ENCODE data around the gene SLC10A3. TPM values are rescaled to one million over a fixed set of nuclear protein-coding genes. Genes with fewer than 3 reads are reported as not detected.

SLC10A3 gene
- total and polyA plus RNA-seq, 2 donors (not counting 3 experiments of a cell fraction or from before 2014, with no cell fraction given): 21.9 to 22.6 TPM

DNA sequence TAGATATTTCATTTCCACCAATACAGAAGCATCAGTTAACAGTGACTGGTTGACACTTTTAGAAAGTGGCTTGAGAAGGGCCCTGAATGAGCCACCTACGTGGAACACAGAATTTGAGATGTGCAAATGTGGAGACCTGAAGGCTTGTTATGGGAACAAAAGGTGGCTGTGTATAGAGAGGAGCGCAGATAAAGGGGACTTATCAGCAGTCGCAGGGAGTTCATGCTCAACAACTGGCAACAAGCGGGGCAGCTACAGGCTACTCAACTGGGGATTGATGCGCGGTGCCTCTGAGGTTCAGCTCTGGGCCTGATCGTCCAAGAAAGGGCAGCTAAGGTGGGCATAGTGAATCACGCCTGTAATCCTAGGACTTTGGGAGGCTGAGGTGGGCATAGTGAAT, 29.0 kb upstream of the SLC10A3 start:
- Histone ChIP-seq H3K36me3 (ENCODE audit: control insufficient read depth in 2 of 2, extremely low read depth in 1 of 2, insufficient read depth in 2 of 2, low read length in 2 of 2) (no peaks in the 10 kb centered on the region), H3K4me3 (replicated peaks in 1 of 3; ENCODE audit: insufficient read depth in 1 of 3, low read depth in 1 of 3, low read length in 3 of 3) (no peak overlapping the region), H2AFZ (ENCODE audit: low read depth, low read length) (no peak overlapping the region), H3K4me1 (ENCODE audit: control insufficient read depth, extremely low read depth, insufficient read depth, low read length) (peaks cover 12% of the 10 kb centered on the region), H3K9me1 (replicated peaks; ENCODE audit: control insufficient read depth, extremely low read depth, insufficient read depth, low read length) (no peaks in the 10 kb centered on the region), H3K79me2 (ENCODE audit: control insufficient read depth, insufficient read depth, low read length) (peaks cover 3% of the 10 kb centered on the region), H4K20me1 (replicated peaks; ENCODE audit: control insufficient read depth, extremely low read depth, insufficient read depth, low read length) (no peaks in the 10 kb centered on the region), H3K27ac (ENCODE audit: insufficient read depth, low read depth, low read length) (no peak overlapping the region), H3K27me3 (ENCODE audit: control insufficient read depth in 2 of 2, insufficient read depth in 2 of 2, low read length in 2 of 2) (no peaks in the 10 kb centered on the region), H3K4me2 (ENCODE audit: insufficient read depth, low read length) (no peak overlapping the region), H3K9ac (replicated peaks; ENCODE audit: extremely low read depth, insufficient read depth, low read length) (no peak overlapping the region), H3K9me3 (replicated peaks; ENCODE audit: control insufficient read depth, insufficient read depth, low read length) (no peaks in the 10 kb centered on the region)
- TF ChIP-seq, protein P1, sequence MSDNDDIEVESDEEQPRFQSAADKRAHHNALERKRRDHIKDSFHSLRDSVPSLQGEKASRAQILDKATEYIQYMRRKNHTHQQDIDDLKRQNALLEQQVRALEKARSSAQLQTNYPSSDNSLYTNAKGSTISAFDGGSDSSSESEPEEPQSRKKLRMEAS (IDR thresholded peaks at IDR 0.05; ENCODE audit: insufficient read depth, insufficient read length): no peak
- TF ChIP-seq, protein P2, sequence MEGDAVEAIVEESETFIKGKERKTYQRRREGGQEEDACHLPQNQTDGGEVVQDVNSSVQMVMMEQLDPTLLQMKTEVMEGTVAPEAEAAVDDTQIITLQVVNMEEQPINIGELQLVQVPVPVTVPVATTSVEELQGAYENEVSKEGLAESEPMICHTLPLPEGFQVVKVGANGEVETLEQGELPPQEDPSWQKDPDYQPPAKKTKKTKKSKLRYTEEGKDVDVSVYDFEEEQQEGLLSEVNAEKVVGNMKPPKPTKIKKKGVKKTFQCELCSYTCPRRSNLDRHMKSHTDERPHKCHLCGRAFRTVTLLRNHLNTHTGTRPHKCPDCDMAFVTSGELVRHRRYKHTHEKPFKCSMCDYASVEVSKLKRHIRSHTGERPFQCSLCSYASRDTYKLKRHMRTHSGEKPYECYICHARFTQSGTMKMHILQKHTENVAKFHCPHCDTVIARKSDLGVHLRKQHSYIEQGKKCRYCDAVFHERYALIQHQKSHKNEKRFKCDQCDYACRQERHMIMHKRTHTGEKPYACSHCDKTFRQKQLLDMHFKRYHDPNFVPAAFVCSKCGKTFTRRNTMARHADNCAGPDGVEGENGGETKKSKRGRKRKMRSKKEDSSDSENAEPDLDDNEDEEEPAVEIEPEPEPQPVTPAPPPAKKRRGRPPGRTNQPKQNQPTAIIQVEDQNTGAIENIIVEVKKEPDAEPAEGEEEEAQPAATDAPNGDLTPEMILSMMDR (IDR thresholded peaks at IDR 0.05; ENCODE audit: extremely low read depth in 1 of 2, insufficient read depth in 1 of 2, low read depth in 1 of 2, low read length in 2 of 2): no peak
- TF ChIP-seq POLR2AphosphoS5 (IDR thresholded peaks at IDR 0.05; ENCODE audit: insufficient read depth, low read depth, low read length): no peak
- TF ChIP-seq GATA2 (IDR thresholded peaks at IDR 0.05; ENCODE audit: insufficient read depth, insufficient read length, low read depth, low read length): no peak
- TF ChIP-seq POLR2A (IDR thresholded peaks at IDR 0.05; ENCODE audit: low read depth, low read length): no peak
- TF ChIP-seq EZH2 (IDR thresholded peaks at IDR 0.05; ENCODE audit: borderline replicate concordance, low read depth, low read length, severe bottlenecking): no peak
- TF ChIP-seq FOS (IDR thresholded peaks at IDR 0.05; ENCODE audit: borderline replicate concordance, insufficient read depth, low read length): no peak
- TF ChIP-seq JUN (IDR thresholded peaks at IDR 0.05; ENCODE audit: borderline replicate concordance, insufficient read depth, insufficient read length, low read depth): no peak
- TF ChIP-seq MYC (IDR thresholded peaks at IDR 0.05; ENCODE audit: low read depth, low read length): no peak
- FAIRE-seq (no peak), DNase-seq (ENCODE audit: low read depth, low spot score) (no peak)
- dilution Hi-C loops (cut with MboI; ENCODE audit: extremely low pct_ligation_motif_present, low sequenced_read_pairs) (no loop called here), intact Hi-C loops (cut with micrococcal nuclease) (loop anchor here (5.0 kb wide), 1 partner anchor 92 kb away; the partner anchor contains the start of gene ATP6AP1)
- POLR2A ChIA-PET: no interaction called here
- no TSS peak for BruUV-seq (replicated peaks)
- CTCF ChIA-PET: no interaction called here
